Stimulated activated naive CD8-positive, alpha-beta T cell treated with anti-CD3 and anti-CD28 coated beads, Interleukin-15, amount 100 ng/mL, for 72 hours (primary cell): Measurements from ENCODE around the gene CD274.

Source experiments
- ATAC-seq: fragments of 150-1000 bp; cut with Tn5 transposase; 2 replicates; pipeline ENCODE4 v1.10.0; 2021; ENCODE audit warnings: mild to moderate bottlenecking, moderate library complexity
- DNase-seq, 2 donors: peaks; one replicate each; pipeline ENCODE4 v3.0.0; 2021 to 2022
- H3K27ac Mint-ChIP-seq, 2 donors: one replicate each; pipeline ENCODE4 v1.8.0; 2022; ENCODE audit warnings: mild to moderate bottlenecking in 2 of 2, mixed read lengths in 2 of 2, moderate library complexity in 2 of 2
- H3K27me3 Mint-ChIP-seq: one replicate; pipeline ENCODE4 v1.8.0; 2022; ENCODE audit warnings: mixed read lengths
- H3K4me1 Mint-ChIP-seq: one replicate; pipeline ENCODE4 v1.8.0; 2022; ENCODE audit warnings: mild to moderate bottlenecking, mixed read lengths
- H3K4me3 Mint-ChIP-seq, 2 donors: one replicate each; pipeline ENCODE4 v1.8.0; 2022; ENCODE audit warnings: mild to moderate bottlenecking in 2 of 2, mixed read lengths in 2 of 2, moderate library complexity in 1 of 2
- H3K9me3 Mint-ChIP-seq, 2 donors: one replicate each; pipeline ENCODE4 v1.8.0; 2022; ENCODE audit warnings: mixed read lengths in 2 of 2

Gene CD274

GRCh38 chr9:5516453-5517220 lies 66.3 kb downstream of the CD274 start:
- peaks cover 38% of the 10 kb centered on the region for H3K4me1 Mint-ChIP-seq
- DNase-seq (no peak), ATAC-seq (no peak)
- H3K9me3 Mint-ChIP-seq, result peaks cover 0 to 5% of the 10 kb centered on the region in 2 donors
- H3K4me3 Mint-ChIP-seq, result no peak overlapping the region
- H3K27ac Mint-ChIP-seq, result peak overlapping the region in 1 of 2 donors; percentile 43
- H3K27me3 Mint-ChIP-seq, result no peaks in the 10 kb centered on the region

GRCh38 chr9:5518171-5518936 lies 68.0 kb downstream of the CD274 start:
- Mint-ChIP-seq H3K4me3 (peak overlapping the region in 1 of 2 donors; percentile 17), H3K4me1 (peaks cover 33% of the 10 kb centered on the region), H3K9me3 (peaks cover 0 to 5% of the 10 kb centered on the region in 2 donors), H3K27ac (no peak overlapping the region), H3K27me3 (no peaks in the 10 kb centered on the region)
- ATAC-seq, result peak; percentile 77
- DNase-seq, result no peak

- peaks cover 0 to 5% of the 10 kb centered on the region in 2 donors for H3K9me3 Mint-ChIP-seq
- H3K27ac Mint-ChIP-seq, result peak overlapping the region in 1 of 2 donors; percentile 67
- peak; percentile 19 to 78 for DNase-seq
- peaks cover 33% of the 10 kb centered on the region for H3K4me1 Mint-ChIP-seq
- H3K4me3 Mint-ChIP-seq, result peak overlapping the region; percentile 36 to 39
- H3K27me3 Mint-ChIP-seq, result no peaks in the 10 kb centered on the region
- peak; percentile 89 for ATAC-seq
Measured at GRCh38 chr9:5518937-5519319, 68.6 kb downstream of the CD274 start.
